Neural progenitor cell (in vitro differentiated cells): ENCODE results near the gene KIF2A.

Source experiments
- EZH2 ChIP-seq: fragments of 200-600 bp; sonication (generic); IDR thresholded peaks from 2 replicates; pipeline ENCODE4 v1.6.1; 2017; ENCODE audit warnings: antibody characterized with exemption, mild to moderate bottlenecking, moderate library complexity
- EZH2phosphoT487 ChIP-seq: fragments of 200-600 bp; sonication (generic); IDR thresholded peaks from 2 replicates; pipeline ENCODE4 v1.6.1; 2017; ENCODE audit warnings: antibody characterized with exemption
- TF ChIP-seq, protein P1 (sequence below): fragments of 200-600 bp; sonication (generic); IDR thresholded peaks from 2 replicates; pipeline ENCODE4 v1.5.1; 2017; ENCODE audit warnings: antibody characterized with exemption, mild to moderate bottlenecking

DNA sequence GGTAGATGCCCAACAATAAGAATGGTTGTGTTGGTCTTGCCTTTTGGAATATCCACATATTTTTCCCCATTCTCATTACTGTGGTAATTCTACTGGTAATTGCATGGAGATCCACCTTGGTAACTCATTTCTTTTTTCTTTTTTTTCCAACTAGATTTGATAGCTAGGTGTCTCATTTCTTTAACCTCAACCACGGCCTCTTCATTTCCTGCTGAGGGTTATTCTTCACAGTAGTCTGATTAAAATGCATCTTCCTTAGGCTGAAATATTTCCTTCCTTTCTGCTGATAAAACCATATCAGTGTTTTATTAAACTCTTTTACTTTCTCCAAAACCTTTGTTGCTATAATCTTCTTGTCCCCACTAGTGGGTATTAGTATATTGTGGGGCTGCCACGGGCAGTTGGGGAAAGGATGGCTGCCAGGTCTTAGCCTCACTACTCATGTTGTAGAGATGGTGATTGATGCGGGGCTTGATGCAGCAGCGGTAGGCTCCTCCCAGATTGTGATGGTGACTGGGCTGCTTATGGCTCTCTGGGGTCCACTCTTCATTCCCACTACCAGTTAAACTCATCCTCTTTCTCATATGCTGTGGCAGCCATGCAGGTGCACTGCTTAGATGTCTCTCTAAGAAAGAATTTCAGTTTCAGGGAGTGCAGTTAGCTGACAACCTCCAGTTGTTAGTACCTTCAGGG, 35.9 kb downstream of the KIF2A start:
- TF ChIP-seq, protein P1, sequence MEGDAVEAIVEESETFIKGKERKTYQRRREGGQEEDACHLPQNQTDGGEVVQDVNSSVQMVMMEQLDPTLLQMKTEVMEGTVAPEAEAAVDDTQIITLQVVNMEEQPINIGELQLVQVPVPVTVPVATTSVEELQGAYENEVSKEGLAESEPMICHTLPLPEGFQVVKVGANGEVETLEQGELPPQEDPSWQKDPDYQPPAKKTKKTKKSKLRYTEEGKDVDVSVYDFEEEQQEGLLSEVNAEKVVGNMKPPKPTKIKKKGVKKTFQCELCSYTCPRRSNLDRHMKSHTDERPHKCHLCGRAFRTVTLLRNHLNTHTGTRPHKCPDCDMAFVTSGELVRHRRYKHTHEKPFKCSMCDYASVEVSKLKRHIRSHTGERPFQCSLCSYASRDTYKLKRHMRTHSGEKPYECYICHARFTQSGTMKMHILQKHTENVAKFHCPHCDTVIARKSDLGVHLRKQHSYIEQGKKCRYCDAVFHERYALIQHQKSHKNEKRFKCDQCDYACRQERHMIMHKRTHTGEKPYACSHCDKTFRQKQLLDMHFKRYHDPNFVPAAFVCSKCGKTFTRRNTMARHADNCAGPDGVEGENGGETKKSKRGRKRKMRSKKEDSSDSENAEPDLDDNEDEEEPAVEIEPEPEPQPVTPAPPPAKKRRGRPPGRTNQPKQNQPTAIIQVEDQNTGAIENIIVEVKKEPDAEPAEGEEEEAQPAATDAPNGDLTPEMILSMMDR: no peak
- TF ChIP-seq EZH2: no peak
- no peak for TF ChIP-seq EZH2phosphoT487
